ENCODE data around the gene MYCBPAP. TPM values are rescaled to one million over a fixed set of nuclear protein-coding genes. Genes with fewer than 3 reads are reported as not detected.

MYCBPAP gene
- total and polyA plus RNA-seq, 4 donors: 1.1 to 5.0 (median 2.9) TPM

- peaks cover 29% of the 10 kb centered on the region for H3K27me3 ChIP-seq (ENCODE audit: control insufficient read depth, insufficient read depth, low read length)
- peaks cover 23% of the 10 kb centered on the region for H3K36me3 ChIP-seq (ENCODE audit: control insufficient read depth, insufficient read depth, low read length)
- H3K9me3 ChIP-seq (ENCODE audit: control insufficient read depth, insufficient read depth, low read length): no peaks in the 10 kb centered on the region
- H3K4me1 ChIP-seq (ENCODE audit: control insufficient read depth, insufficient read depth, low read length): peaks cover 40% of the 10 kb centered on the region
- DNase-seq (ENCODE audit: low read depth in 4 of 6, low spot score in 6 of 6): no peak
- H3K27ac ChIP-seq (ENCODE audit: low read depth, low read length): no peak overlapping the region
- H3K4me3 ChIP-seq (ENCODE audit: low read depth, low read length): no peak overlapping the region
- WGBS (ENCODE audit: insufficient coverage): 95% methylated on average over 8 of the region's 9 CpGs
Measured at GRCh38 chr17:50465635-50466034, 42.6 kb upstream of the MYCBPAP start.

GRCh38 chr17:50466371-50467113 is 41.7 kb upstream of the MYCBPAP start:
- H3K4me1 ChIP-seq (ENCODE audit: control insufficient read depth, insufficient read depth, low read length): peaks cover 48% of the 10 kb centered on the region
- 96% methylated on average over 8 of the region's 9 CpGs for WGBS (ENCODE audit: insufficient coverage)
- peaks cover 31% of the 10 kb centered on the region for H3K27me3 ChIP-seq (ENCODE audit: control insufficient read depth, insufficient read depth, low read length)
- no peak for DNase-seq (ENCODE audit: low read depth in 4 of 6, low spot score in 6 of 6)
- no peaks in the 10 kb centered on the region for H3K9me3 ChIP-seq (ENCODE audit: control insufficient read depth, insufficient read depth, low read length)
- no peak overlapping the region for H3K27ac ChIP-seq (ENCODE audit: low read depth, low read length)
- H3K4me3 ChIP-seq (ENCODE audit: low read depth, low read length): no peak overlapping the region
- H3K36me3 ChIP-seq (ENCODE audit: control insufficient read depth, insufficient read depth, low read length): peaks cover 18% of the 10 kb centered on the region

- Histone ChIP-seq H3K36me3 (ENCODE audit: control insufficient read depth, insufficient read depth, low read length) (peaks cover 16% of the 10 kb centered on the region), H3K27me3 (ENCODE audit: control insufficient read depth, insufficient read depth, low read length) (peaks cover 31% of the 10 kb centered on the region), H3K4me3 (ENCODE audit: low read depth, low read length) (no peak overlapping the region), H3K4me1 (ENCODE audit: control insufficient read depth, insufficient read depth, low read length) (peaks cover 56% of the 10 kb centered on the region), H3K27ac (ENCODE audit: low read depth, low read length) (peak overlapping the region; percentile 33), H3K9me3 (ENCODE audit: control insufficient read depth, insufficient read depth, low read length) (no peaks in the 10 kb centered on the region)
- 70% methylated on average over 5 of the region's 7 CpGs for WGBS (ENCODE audit: insufficient coverage)
- peak in 2 of 6 donors; percentile 9 to 43 for DNase-seq (ENCODE audit: low read depth in 4 of 6, low spot score in 6 of 6)
Measured at GRCh38 chr17:50467114-50467854, 41.0 kb upstream of the MYCBPAP start.

GRCh38 chr17:50467855-50468303 is 40.4 kb upstream of the MYCBPAP start:
- Histone ChIP-seq H3K4me3 (ENCODE audit: low read depth, low read length) (no peak overlapping the region), H3K36me3 (ENCODE audit: control insufficient read depth, insufficient read depth, low read length) (peaks cover 12% of the 10 kb centered on the region), H3K27ac (ENCODE audit: low read depth, low read length) (peak overlapping the region; percentile 33), H3K27me3 (ENCODE audit: control insufficient read depth, insufficient read depth, low read length) (peaks cover 31% of the 10 kb centered on the region), H3K4me1 (ENCODE audit: control insufficient read depth, insufficient read depth, low read length) (peaks cover 58% of the 10 kb centered on the region), H3K9me3 (ENCODE audit: control insufficient read depth, insufficient read depth, low read length) (no peaks in the 10 kb centered on the region)
- no peak for DNase-seq (ENCODE audit: low read depth in 4 of 6, low spot score in 6 of 6)
- 72% methylated on average over 12 of the region's 13 CpGs for WGBS (ENCODE audit: insufficient coverage)

- peaks cover 9% of the 10 kb centered on the region for H3K36me3 ChIP-seq (ENCODE audit: control insufficient read depth, insufficient read depth, low read length)
- H3K9me3 ChIP-seq (ENCODE audit: control insufficient read depth, insufficient read depth, low read length): no peaks in the 10 kb centered on the region
- H3K27me3 ChIP-seq (ENCODE audit: control insufficient read depth, insufficient read depth, low read length): peaks cover 31% of the 10 kb centered on the region
- WGBS (ENCODE audit: insufficient coverage): 20% methylated on average over 71 of the region's 71 CpGs
- peaks cover 58% of the 10 kb centered on the region for H3K4me1 ChIP-seq (ENCODE audit: control insufficient read depth, insufficient read depth, low read length)
- H3K4me3 ChIP-seq (ENCODE audit: low read depth, low read length): peak within 1 kb of the TSS; percentile 33
- peak in 2 of 6 donors; percentile 9 to 40 for DNase-seq (ENCODE audit: low read depth in 4 of 6, low spot score in 6 of 6)
- H3K27ac ChIP-seq (ENCODE audit: low read depth, low read length): peak within 1 kb of the TSS; percentile 33
Measured at GRCh38 chr17:50468304-50469207, 39.7 kb upstream of the MYCBPAP start, which contains the start of gene CHAD. CHAD (minus strand) TSS chr17:50468880; CDS start chr17:50468813, 67 bp downstream.

GRCh38 chr17:50469208-50469605 is 39.0 kb upstream of the MYCBPAP start:
- H3K36me3 ChIP-seq (ENCODE audit: control insufficient read depth, insufficient read depth, low read length): peaks cover 11% of the 10 kb centered on the region
- peak in 1 of 6 donors; percentile 33 for DNase-seq (ENCODE audit: low read depth in 4 of 6, low spot score in 6 of 6)
- H3K9me3 ChIP-seq (ENCODE audit: control insufficient read depth, insufficient read depth, low read length): no peaks in the 10 kb centered on the region
- no peak overlapping the region for H3K27ac ChIP-seq (ENCODE audit: low read depth, low read length)
- peak overlapping the region; percentile 33 for H3K4me3 ChIP-seq (ENCODE audit: low read depth, low read length)
- WGBS (ENCODE audit: insufficient coverage): under 1% methylated on average over 27 of the region's 37 CpGs
- peaks cover 60% of the 10 kb centered on the region for H3K4me1 ChIP-seq (ENCODE audit: control insufficient read depth, insufficient read depth, low read length)
- peaks cover 31% of the 10 kb centered on the region for H3K27me3 ChIP-seq (ENCODE audit: control insufficient read depth, insufficient read depth, low read length)

GRCh38 chr17:50469671-50470305 is 38.5 kb upstream of the MYCBPAP start:
- H3K27me3 ChIP-seq (ENCODE audit: control insufficient read depth, insufficient read depth, low read length): peaks cover 31% of the 10 kb centered on the region
- no peak for DNase-seq (ENCODE audit: low read depth in 4 of 6, low spot score in 6 of 6)
- H3K4me1 ChIP-seq (ENCODE audit: control insufficient read depth, insufficient read depth, low read length): peaks cover 65% of the 10 kb centered on the region
- peaks cover 7% of the 10 kb centered on the region for H3K36me3 ChIP-seq (ENCODE audit: control insufficient read depth, insufficient read depth, low read length)
- WGBS (ENCODE audit: insufficient coverage): 49% methylated on average over 15 of the region's 19 CpGs
- no peaks in the 10 kb centered on the region for H3K9me3 ChIP-seq (ENCODE audit: control insufficient read depth, insufficient read depth, low read length)
- no peak overlapping the region for H3K4me3 ChIP-seq (ENCODE audit: low read depth, low read length)
- H3K27ac ChIP-seq (ENCODE audit: low read depth, low read length): no peak overlapping the region

GRCh38 chr17:50470426-50470825 is 37.8 kb upstream of the MYCBPAP start:
- Histone ChIP-seq H3K36me3 (ENCODE audit: control insufficient read depth, insufficient read depth, low read length) (peaks cover 6% of the 10 kb centered on the region), H3K4me3 (ENCODE audit: low read depth, low read length) (no peak overlapping the region), H3K27ac (ENCODE audit: low read depth, low read length) (no peak overlapping the region), H3K9me3 (ENCODE audit: control insufficient read depth, insufficient read depth, low read length) (no peaks in the 10 kb centered on the region), H3K27me3 (ENCODE audit: control insufficient read depth, insufficient read depth, low read length) (peaks cover 31% of the 10 kb centered on the region), H3K4me1 (ENCODE audit: control insufficient read depth, insufficient read depth, low read length) (peaks cover 65% of the 10 kb centered on the region)
- no peak for DNase-seq (ENCODE audit: low read depth in 4 of 6, low spot score in 6 of 6)
- 81% methylated on average over 6 of the region's 6 CpGs for WGBS (ENCODE audit: insufficient coverage)

All from spinal cord (tissue), 10 donors.